K562 (cell line): Measurements from ENCODE around the gene JUP. TPM values are rescaled to one million over a fixed set of nuclear protein-coding genes. Genes with fewer than 3 reads are reported as not detected.

Experiments used
- ATAC-seq: fragments of 200-7000 bp; cut with Tn5 transposase; 3 replicates; pipeline ENCODE4 v1.9.1; 2020; ENCODE audit warnings: moderate library complexity
- Bru-seq: library from RNA; stranded (reverse); fragments of 400-500 nt; gene quantifications from one replicate; lab custom pipeline; 2021; lab: Mats Ljungman, UMichigan
- BruChase-seq, 2 experiments: library from RNA; stranded (reverse); fragments of 400-500 nt; gene quantifications; one replicate each; lab custom pipeline; 2021; lab: Mats Ljungman, UMichigan
- BruUV-seq: library from RNA; stranded (reverse); fragments of 400-500 nt; replicated peaks from 2 replicates; lab custom pipeline; 2021; lab: Mats Ljungman, UMichigan
- CTCF ChIA-PET: fragments of 300-600 bp; formaldehyde crosslinking; extraction: SDS; loops from one replicate; lab custom pipeline; 2021; ENCODE audit warnings: low intra/inter-chr PET ratio; lab: Yijun Ruan, JAX
- POLR2A ChIA-PET: fragments of 300-600, 350-650 bp; sonication (Branson Sonifier 250); formaldehyde crosslinking; extraction: SDS; loops from one replicate; lab custom pipeline; 2021; ENCODE audit warnings: antibody characterized with exemption, inconsistent platforms; lab: Yijun Ruan, JAX
- DNase-seq, 4 experiments: peaks; one replicate each; pipeline versions ENCODE4 v3.0.0 to v3.0.0-alpha.2; 2011 to 2018; ENCODE audit warnings: low spot score in 3 of 4, mixed read lengths in 3 of 4; ENCODE audit errors: extremely low read depth in 1 of 4
- FAIRE-seq: peaks from 2 replicates; lab custom pipeline; 2011; peaks lifted over from hg19 to GRCh38; lab: Jason Lieb, UNC
- H2AFZ ChIP-seq: 2 replicates; pipeline ENCODE4 v1.6.0; 2011; ENCODE audit warnings: low read depth, low read length, control low read depth, inconsistent platforms
- H3K27ac ChIP-seq: fragments of 200-600 bp; 3 replicates; pipeline ENCODE4 v1.8.0; 2011; ENCODE audit warnings: low read depth, mild to moderate bottlenecking, control low read depth, inconsistent platforms, low read length, moderate library complexity, mixed read lengths; ENCODE audit errors: extremely low read depth
- H3K27me3 ChIP-seq, 2 experiments: fragments of 300-600 bp in 1 of 2; 2 replicates in 1 of 2; 3 replicates in 1 of 2; pipeline versions ENCODE4 v1.6.0 to v1.8.0; 2011; ENCODE audit warnings: inconsistent platforms in 2 of 2, low read length in 2 of 2, mild to moderate bottlenecking in 1 of 2, mixed read lengths in 1 of 2, moderate library complexity in 1 of 2; ENCODE audit not compliant: control insufficient read depth in 2 of 2, insufficient read depth in 2 of 2
- H3K36me3 ChIP-seq: fragments of 300-600 bp; 3 replicates; pipeline ENCODE4 v1.8.0; 2011; ENCODE audit warnings: mild to moderate bottlenecking, low read length, inconsistent platforms; ENCODE audit not compliant: control insufficient read depth, insufficient read depth
- H3K4me1 ChIP-seq, 2 experiments: fragments of 200-600 bp in 1 of 2; replicated peaks in 1 of 2; 2 replicates in 1 of 2; 3 replicates in 1 of 2; pipeline versions ENCODE4 v1.5.1 to v1.8.0; 2011; ENCODE audit warnings: inconsistent platforms in 2 of 2, low read length in 2 of 2, mild to moderate bottlenecking in 1 of 2, mixed read lengths in 1 of 2, moderate library complexity in 1 of 2; ENCODE audit not compliant: control insufficient read depth in 2 of 2, insufficient read depth in 2 of 2
- H3K4me2 ChIP-seq: 2 replicates; pipeline ENCODE4 v1.6.1; 2011; ENCODE audit warnings: low read length, control low read depth, inconsistent platforms, mixed read lengths; ENCODE audit not compliant: insufficient read depth
- H3K4me3 ChIP-seq: fragments of 200-600 bp; sonication (generic), shearing (Covaris generic); 2 replicates; pipeline ENCODE4 v1.5.1; 2016; ENCODE audit warnings: control low read depth, inconsistent platforms
- H3K79me2 ChIP-seq: fragments of 200-600 bp; 3 replicates; pipeline ENCODE4 v1.8.0; 2011; ENCODE audit warnings: low read length, inconsistent platforms; ENCODE audit not compliant: control insufficient read depth, insufficient read depth
- H3K9ac ChIP-seq, 2 experiments: 2 replicates each; pipeline versions ENCODE4 v1.6.0 to v1.6.1; 2011; ENCODE audit warnings: low read depth in 2 of 2, low read length in 2 of 2, control low read depth in 1 of 2, inconsistent platforms in 1 of 2, mild to moderate bottlenecking in 1 of 2, mixed read lengths in 1 of 2; ENCODE audit not compliant: insufficient read depth in 1 of 2
- H3K9me1 ChIP-seq: one replicate; pipeline ENCODE4 v1.6.0; 2011; ENCODE audit warnings: inconsistent platforms, mild to moderate bottlenecking, low read length, moderate library complexity; ENCODE audit not compliant: control insufficient read depth, insufficient read depth
- H3K9me3 ChIP-seq: replicated peaks from 2 replicates; pipeline ENCODE4 v1.5.1; 2011; ENCODE audit warnings: low read depth, low read length, inconsistent platforms; ENCODE audit not compliant: control insufficient read depth, insufficient read depth
- H4K20me1 ChIP-seq: replicated peaks from 2 replicates; pipeline ENCODE4 v1.6.1; 2011; ENCODE audit warnings: low read length, inconsistent platforms, mixed read lengths; ENCODE audit not compliant: control insufficient read depth, insufficient read depth
- ARID3A ChIP-seq: IDR thresholded peaks from 2 replicates; pipeline ENCODE4 v1.6.1; 2012; ENCODE audit warnings: low read depth, low read length, improper control_type of control experiment, borderline replicate concordance
- ATF1 ChIP-seq, 2 experiments: fragments of 450-650 bp in 1 of 2; IDR thresholded peaks; 2 replicates each; pipeline ENCODE4 v1.6.1; 2016; ENCODE audit warnings: missing compliant biosample characterization in 1 of 2, missing genetic modification characterization in 1 of 2
- BMI1 ChIP-seq: fragments of 150-350 bp; IDR thresholded peaks from 2 replicates; pipeline ENCODE4 v1.6.1; 2014; ENCODE audit warnings: low read length
- HNRNPK ChIP-seq: fragments of 200-400 bp; formaldehyde crosslinking; IDR thresholded peaks from one replicate; pipeline ENCODE4 v1.6.1; 2018; ENCODE audit warnings: mild to moderate bottlenecking, low read depth, low read length; ENCODE audit not compliant: poor library complexity, severe bottlenecking
- MXI1 ChIP-seq: IDR thresholded peaks from 2 replicates; pipeline ENCODE4 v1.6.1; 2011; ENCODE audit warnings: low read depth, mild to moderate bottlenecking, improper control_type of control experiment, low read length
- MYBL2 ChIP-seq, 2 experiments: fragments of 450-650 bp in 1 of 2; sonication (generic) in 1 of 2; formaldehyde crosslinking in 1 of 2; IDR thresholded peaks; 2 replicates each; pipeline versions ENCODE4 v1.6.1 to v1.8.1; 2017 to 2022; ENCODE audit warnings: borderline replicate concordance in 1 of 2, inconsistent platforms in 1 of 2, low read depth in 1 of 2, mild to moderate bottlenecking in 1 of 2, missing genetic modification reagents in 1 of 2, moderate library complexity in 1 of 2
- NFATC3 ChIP-seq: fragments of 450-650 bp; IDR thresholded peaks from 2 replicates; pipeline ENCODE4 v1.6.1; 2017; ENCODE audit warnings: mild to moderate bottlenecking
- NFIC ChIP-seq: fragments of 450-650 bp; IDR thresholded peaks from 2 replicates; pipeline ENCODE4 v1.6.1; 2017; ENCODE audit warnings: mild to moderate bottlenecking, inconsistent platforms
- PCBP2 ChIP-seq: fragments of 200-400 bp; formaldehyde crosslinking; IDR thresholded peaks from 2 replicates; pipeline ENCODE4 v1.6.1; 2018; ENCODE audit warnings: low read length, low read depth, mild to moderate bottlenecking, moderate library complexity; ENCODE audit not compliant: poor library complexity, severe bottlenecking
- POLR3A ChIP-seq: IDR thresholded peaks from 2 replicates; pipeline ENCODE4 v1.6.1; 2011; ENCODE audit warnings: borderline replicate concordance, mild to moderate bottlenecking, moderate library complexity; ENCODE audit not compliant: insufficient read length, insufficient read depth; ENCODE audit errors: extremely low read depth
- RNF2 ChIP-seq: sonication (generic); IDR thresholded peaks from 2 replicates; pipeline ENCODE4 v1.6.1; 2016
- SP1 ChIP-seq: sonication (generic); formaldehyde crosslinking; IDR thresholded peaks from 2 replicates; pipeline ENCODE4 v1.8.1; 2022; ENCODE audit warnings: mild to moderate bottlenecking, missing genetic modification reagents
- ZNF431 ChIP-seq: sonication (generic); formaldehyde crosslinking; IDR thresholded peaks from 2 replicates; pipeline ENCODE4 v1.8.0; 2022; ENCODE audit warnings: mild to moderate bottlenecking, missing genetic modification reagents
- WGBS: fragments of 100-300 bp; shearing (Covaris generic); methylation state at CpG from one replicate; pipeline ENCODE4 v1.1.6; 2016; ENCODE audit warnings: low coverage, mixed read lengths; ENCODE audit not compliant: insufficient coverage; ENCODE audit errors: missing lambda C conversion rate; 5-methylcytosine and 5-hydroxymethylcytosine counted together
- in situ Hi-C: fragments of 300-500 bp; cut with MboI; formaldehyde crosslinking; loops from 4 replicates; pipeline ENCODE4 v1.15.0; 2018; ENCODE audit warnings: inconsistent platforms, mixed read lengths
- intact Hi-C: fragments of 100-400 bp; cut with micrococcal nuclease; formaldehyde crosslinking; loops from 2 replicates; pipeline ENCODE4 v1.14.2; 2022
- long read RNA-seq, 3 experiments: library from polyadenylated mRNA in 2 of 3; library from RNA in 1 of 3; unstranded in 2 of 3; stranded (forward) in 1 of 3; transcript quantifications; one replicate each; pipeline ENCODE4 v2.0.0, GENCODE V29; 2019 to 2022
- polyA minus RNA-seq, 3 experiments: library from RNA; depleted of rRNA, polyadenylated mRNA; stranded (reverse); fragments of >200 nt; gene quantifications; 2 replicates each; pipeline ENCODE4 v1.2.3, GENCODE V29; 2011
- polyA plus RNA-seq, 8 experiments: library from polyadenylated mRNA; depleted of rRNA in 4 of 8; stranded (reverse) in 5 of 8; unstranded in 3 of 8; fragments of >200 nt; fragmentation: Nextera tagmentation in 2 of 8; fragmentation: Illumina TruSeq in 1 of 8; extraction: Ambion mirVana in 2 of 8; extraction: Trizol in 1 of 8; gene quantifications; 2 replicates each; pipeline versions ENCODE4 v1.2.1 to v1.2.3, GENCODE V29; 2011 to 2014; ENCODE audit warnings: inconsistent platforms in 1 of 8, missing spikeins in 1 of 8
- total RNA-seq, 7 experiments: library from RNA; depleted of rRNA in 6 of 7; stranded (reverse); fragments of >200 nt in 6 of 7; fragmentation: Illumina TruSeq in 2 of 7; extraction: Trizol in 2 of 7; gene quantifications; 2 replicates each; pipeline versions ENCODE4 v1.2.1 to v1.2.3, GENCODE V29; 2011 to 2021; ENCODE audit warnings: low replicate concordance in 1 of 7

Gene JUP
- total RNA-seq (2011; cell fraction: chromatin; rRNA removed; ENCODE audit: low replicate concordance): 41.8 and 117 TPM in 2 replicates
- 67.9 and 82.9 TPM in 2 replicates for total RNA-seq (2011; cell fraction: nucleolus; rRNA removed)
- total RNA-seq (2011; cell fraction: nucleoplasm; rRNA removed): 49.6 and 59.9 TPM in 2 replicates
- total RNA-seq (2014; rRNA removed) (99.9 and 129 TPM in 2 replicates), total RNA-seq (2014; rRNA removed; fragmentation: Illumina TruSeq; extraction: Trizol) (14.3 and 17.9 TPM in 2 replicates), total RNA-seq (2015; rRNA removed; fragmentation: Illumina TruSeq; extraction: Trizol) (31.2 and 38.5 TPM in 2 replicates), total RNA-seq (2021) (166 and 177 TPM in 2 replicates), polyA plus RNA-seq (2011; rRNA removed) (9.0 and 26.7 TPM in 2 replicates), polyA plus RNA-seq (2014; fragmentation: Illumina TruSeq; extraction: Trizol) (84.1 and 134 TPM in 2 replicates), polyA plus RNA-seq (2014; fragmentation: Nextera tagmentation; extraction: Ambion mirVana) (1 to 10 TPM; 6.4 to 8.2 TPM), polyA plus RNA-seq (2014; rRNA removed) (53.6 and 70.3 TPM in 2 replicates), polyA minus RNA-seq (2011; rRNA and poly(A)+ RNA removed) (9.3 and 17.2 TPM in 2 replicates), Bru-seq, nascent RNA (percentile 74 among the genes with signal in this experiment), BruChase-seq, experiment 1, labeled RNA remaining after a 2-hour chase (percentile 65 among the genes with signal in this experiment), BruChase-seq, experiment 2, labeled RNA remaining after a 6-hour chase (percentile 69 among the genes with signal in this experiment)
- polyA plus RNA-seq (2011; cell fraction: cytosol; rRNA removed): 23.4 and 65.3 TPM in 2 replicates
- polyA plus RNA-seq (2011; cell fraction: nucleus; rRNA removed): 24.8 and 58.9 TPM in 2 replicates
- polyA plus RNA-seq (2012): 132 and 195 TPM in 2 replicates
- 88.8 and 101 TPM in 2 replicates for polyA minus RNA-seq (2011; cell fraction: cytosol; rRNA and poly(A)+ RNA removed)
- polyA minus RNA-seq (2011; cell fraction: nucleus; rRNA and poly(A)+ RNA removed): 20.8 and 31.1 TPM in 2 replicates
- long read RNA-seq, experiment 1, transcript JUP-203 (14 exons, 3,497 nt): major isoform, 5 of 239 reads
- long read RNA-seq, experiment 1, partial matches to known transcripts: 154 of 239 reads
- long read RNA-seq, experiment 1, other reads (novel, unspliced or antisense): 77 of 239 reads
- long read RNA-seq, experiment 2, transcript JUP-201 (15 exons, 3,200 nt): major isoform, 51 of 218 reads
- long read RNA-seq, experiment 2, transcript JUP-203 (14 exons, 3,497 nt): minor isoform, 22 of 218 reads
- long read RNA-seq, experiment 2, partial matches to known transcripts: 81 of 218 reads
- long read RNA-seq, experiment 2, other reads (novel, unspliced or antisense): 64 of 218 reads
- long read RNA-seq, experiment 3, transcript JUP-201 (15 exons, 3,200 nt): major isoform, 9 of 29 reads
- long read RNA-seq, experiment 3, partial matches to known transcripts: 9 of 29 reads
- long read RNA-seq, experiment 3, other reads (novel, unspliced or antisense): 7 of 29 reads

- WGBS: 1% methylated on average over 64 of the region's 79 CpGs
- H3K36me3 ChIP-seq: peaks cover 15% of the 10 kb centered on the region; the same call in 1 of the 3 replicates
- ATAC-seq (peak; percentile 93), FAIRE-seq (peak; percentile 100), DNase-seq (peak; percentile 98 to 99 (median 98))
- H3K4me1 ChIP-seq: peaks cover 31 to 45% of the 10 kb centered on the region in 2 experiments
- in situ Hi-C loops: no loop called here
- peak within 1 kb of the TSS; percentile 80 to 96 for H3K9ac ChIP-seq
- ChIA-PET POLR2A (interaction anchor here (0.6 to 3.7 kb wide), 26 partner anchors 8 to 566 kb away, joined by 3 to 30 read pairs (median 4); partner anchors contain the start of genes ACLY, KLHL11, ODAD4 and P3H4), CTCF (interaction anchor here (0.7 kb wide), 1 partner anchor 15 kb away, joined by 4 read pairs; no protein-coding TSS in a partner anchor)
- BruUV-seq: no TSS peak
- H3K79me2 ChIP-seq: peaks cover 48% of the 10 kb centered on the region
- no peaks in the 10 kb centered on the region for H3K9me3 ChIP-seq
- intact Hi-C loops: loop anchor here (2.0 kb wide), 1 partner anchor 78 kb away; the partner anchor contains the start of gene KLHL11
- peak within 1 kb of the TSS; percentile 59 for H3K4me3 ChIP-seq
- no peaks in the 10 kb centered on the region for H3K27me3 ChIP-seq
- peak within 1 kb of the TSS; percentile 89 for H3K27ac ChIP-seq
- H2AFZ ChIP-seq: peak within 1 kb of the TSS; percentile 78
- peak within 1 kb of the TSS; percentile 97 for H3K4me2 ChIP-seq
- peaks cover 7% of the 10 kb centered on the region for H3K9me1 ChIP-seq
- peaks cover 9% of the 10 kb centered on the region for H4K20me1 ChIP-seq
- peak; percentile 30 for TF ChIP-seq HNRNPK
- peak; percentile 52 for TF ChIP-seq NFIC
- TF ChIP-seq NFATC3: no peak
- no peak for TF ChIP-seq POLR3A
- TF ChIP-seq ATF1 (CRISPR knock-in tag; IDR thresholded peaks at IDR 0.05): no peak
- TF ChIP-seq ATF1 (tag; IDR thresholded peaks at IDR 0.05): peak; percentile 79
- TF ChIP-seq MXI1: no peak
- TF ChIP-seq SP1 (CRISPR knock-in tag): peak; percentile 89
- TF ChIP-seq RNF2: no peak
- peak; percentile 92 for TF ChIP-seq ARID3A
- TF ChIP-seq MYBL2 (IDR thresholded peaks at IDR 0.05; ENCODE audit: low read depth): no peak
- no peak for TF ChIP-seq MYBL2 (CRISPR knock-in tag; IDR thresholded peaks at IDR 0.05; ENCODE audit: borderline replicate concordance)
- TF ChIP-seq PCBP2: peak; percentile 40
- peak; percentile 46; the same call in 1 of the 2 replicates for TF ChIP-seq ZNF431 (CRISPR knock-in tag)
- TF ChIP-seq BMI1: no peak
Measured at GRCh38 chr17:41786227-41787020, at the start of gene JUP. TSS of gene JUP (minus strand) at chr17:41786711. CDS start at chr17:41771854, 14,857 bp downstream.
